T-helper 17 cell (primary cell): ENCODE measurements around the gene TEX11. TPM values are rescaled to one million over a fixed set of nuclear protein-coding genes. Genes with fewer than 3 reads are reported as not detected.
"Not testable (repeated sequence)": the region's sequence is repeated elsewhere in the genome, so short reads cannot be mapped to it uniquely, and the experiment has no call there.

Source experiments
- ATAC-seq: fragments of 150-1000 bp; cut with Tn5 transposase; 2 replicates; pipeline ENCODE4 v1.10.0; 2021; ENCODE audit warnings: mild to moderate bottlenecking, moderate library complexity
- DNase-seq, 3 donors: peaks; one replicate each; pipeline versions ENCODE4 v3.0.0 to v3.0.0-alpha.2; 2020 to 2021
- H3K9me3 ChIP-seq: one replicate; pipeline ENCODE4 v1.7.0; 2013; ENCODE audit warnings: low read length, mild to moderate bottlenecking; ENCODE audit not compliant: control insufficient read depth, poor library complexity, severe bottlenecking
- H3K27ac Mint-ChIP-seq: one replicate; pipeline ENCODE4 v1.8.0; 2022; ENCODE audit warnings: mild to moderate bottlenecking, moderate library complexity, mixed read lengths
- H3K27me3 Mint-ChIP-seq: one replicate; pipeline ENCODE4 v1.8.0; 2022; ENCODE audit warnings: mixed read lengths
- H3K36me3 Mint-ChIP-seq: one replicate; pipeline ENCODE4 v1.8.0; 2022; ENCODE audit warnings: low read depth, mixed read lengths
- H3K4me1 Mint-ChIP-seq: one replicate; pipeline ENCODE4 v1.8.0; 2022; ENCODE audit warnings: mild to moderate bottlenecking, mixed read lengths
- H3K4me3 Mint-ChIP-seq: one replicate; pipeline ENCODE4 v1.8.0; 2022; ENCODE audit warnings: mild to moderate bottlenecking, moderate library complexity, mixed read lengths
- total RNA-seq, 4 donors: library from RNA in 2 of 4; stranded (reverse) in 2 of 4; gene quantifications; one replicate each; pipeline ENCODE4 v1.2.3 and lab custom pipeline; 2022 to 2026

TEX11 gene
- total RNA-seq, 2 donors from 2014 or later: not detected

DNA sequence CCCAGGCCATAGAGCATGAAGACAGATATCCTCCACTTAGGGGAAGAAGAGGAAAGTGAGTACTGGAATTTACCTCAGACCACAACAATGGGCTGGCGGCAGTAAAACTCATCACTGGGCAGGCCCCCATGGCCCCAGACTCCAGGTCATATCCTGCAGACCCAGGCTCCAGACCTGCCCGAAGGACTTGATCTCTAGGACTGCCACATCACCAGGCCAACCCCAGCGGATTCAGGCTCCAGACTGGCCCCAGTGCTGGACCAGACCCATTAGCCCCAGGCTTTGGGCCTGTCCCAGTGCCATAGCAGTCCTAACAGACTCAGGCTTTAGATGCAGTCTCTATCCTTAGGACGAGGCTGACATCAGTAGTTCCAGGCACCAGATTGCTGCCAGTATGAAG is 273.3 kb downstream of the TEX11 start:
- no peak overlapping the region for H3K4me3 Mint-ChIP-seq
- no peaks in the 10 kb centered on the region for H3K27me3 Mint-ChIP-seq
- H3K4me1 Mint-ChIP-seq: no peaks in the 10 kb centered on the region

DNA sequence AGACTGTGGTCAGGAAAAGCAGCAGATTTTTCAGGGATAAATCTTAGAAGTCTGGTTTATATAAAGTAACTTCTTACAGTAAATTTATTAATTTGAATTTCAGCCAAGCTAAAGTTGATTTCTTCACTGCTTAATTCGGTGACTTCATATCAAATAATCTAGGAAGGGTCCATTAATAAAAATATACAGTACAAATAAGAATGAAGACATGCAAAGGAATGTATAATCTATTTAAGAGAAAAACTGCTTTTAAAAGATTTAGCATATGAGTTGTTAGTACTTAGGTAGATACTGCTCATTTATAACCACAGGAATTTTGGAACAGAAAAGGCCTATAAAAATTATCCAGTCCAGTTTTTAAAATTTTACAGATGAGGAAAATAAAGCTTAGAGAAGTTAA is 286.8 kb downstream of the TEX11 start:
- DNase-seq: no peak
- ATAC-seq: no peak
- Mint-ChIP-seq H3K4me1 (no peaks in the 10 kb centered on the region), H3K27ac (no peak overlapping the region), H3K4me3 (no peak overlapping the region), H3K27me3 (peaks cover 5% of the 10 kb centered on the region), H3K36me3 (no peaks in the 10 kb centered on the region)
- no peaks in the 10 kb centered on the region for H3K9me3 ChIP-seq

More for the DNA sequence above, 273.3 kb downstream of the TEX11 start:
- ATAC-seq (no peak), DNase-seq (no peak)
- Mint-ChIP-seq H3K36me3 (no peaks in the 10 kb centered on the region), H3K27ac (no peak overlapping the region)
- H3K9me3 ChIP-seq: no peaks in the 10 kb centered on the region

DNA sequence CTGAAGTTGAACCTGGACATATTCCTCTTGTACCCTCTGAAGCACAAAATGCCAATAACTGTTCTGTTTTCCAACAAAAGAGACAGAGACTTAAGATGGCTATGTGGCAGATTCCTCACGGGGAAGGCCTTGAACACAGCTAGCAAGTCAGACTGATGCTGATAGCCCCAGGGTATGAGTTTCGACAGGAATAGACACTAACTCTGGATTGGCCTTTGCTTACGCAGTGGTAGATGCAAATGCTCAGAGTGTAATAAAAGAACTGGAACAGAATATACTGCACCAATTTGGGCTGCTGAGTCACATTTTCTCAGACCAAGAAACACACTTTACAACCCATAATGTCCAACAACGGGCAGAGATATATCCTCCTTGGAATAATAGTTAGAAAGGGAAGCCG is 290.0 kb downstream of the TEX11 start:
- Mint-ChIP-seq H3K36me3 (no peaks in the 10 kb centered on the region), H3K4me1 (no peaks in the 10 kb centered on the region), H3K27me3 (no peaks in the 10 kb centered on the region), H3K4me3 (no peak overlapping the region), H3K27ac (no peak overlapping the region)
- ATAC-seq: no peak
- no peaks in the 10 kb centered on the region for H3K9me3 ChIP-seq
- no peak for DNase-seq

DNA sequence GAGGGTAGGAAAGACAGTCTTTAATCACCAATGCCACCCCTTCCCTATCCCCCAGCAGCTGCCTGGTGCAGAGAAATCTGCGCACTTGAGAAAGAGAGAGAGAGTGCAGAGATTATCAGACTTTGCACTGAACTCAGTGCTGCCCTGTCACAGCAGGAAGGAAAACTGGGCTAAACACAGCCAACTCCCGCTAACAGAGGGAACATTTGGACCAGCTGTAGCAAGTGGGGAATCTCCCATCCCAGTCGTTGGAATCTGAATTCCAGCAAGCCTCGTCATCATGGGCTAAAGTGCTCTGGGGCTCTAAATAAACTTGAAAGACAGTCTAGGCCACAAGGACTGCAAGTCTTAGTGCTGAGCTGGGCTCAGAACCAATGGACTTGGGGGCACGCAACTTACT is 295.2 kb downstream of the TEX11 start:
- H3K9me3 ChIP-seq: no peaks in the 10 kb centered on the region
- H3K4me3 Mint-ChIP-seq: no peak overlapping the region
- DNase-seq (no peak), ATAC-seq (no peak)
- peaks cover 5% of the 10 kb centered on the region for H3K27me3 Mint-ChIP-seq
- peaks cover 6% of the 10 kb centered on the region for H3K4me1 Mint-ChIP-seq
- H3K36me3 Mint-ChIP-seq: no peaks in the 10 kb centered on the region
- no peak overlapping the region for H3K27ac Mint-ChIP-seq

GRCh38 chrX:70605352-70605751 is 303.2 kb downstream of the TEX11 start:
- ATAC-seq (no peak), DNase-seq (no peak)
- peaks cover 11% of the 10 kb centered on the region for H3K4me1 Mint-ChIP-seq
- H3K4me3 Mint-ChIP-seq: no peak overlapping the region
- H3K36me3 Mint-ChIP-seq: no peaks in the 10 kb centered on the region
- H3K9me3 ChIP-seq: no peaks in the 10 kb centered on the region
- H3K27me3 Mint-ChIP-seq: peaks cover 5% of the 10 kb centered on the region
- H3K27ac Mint-ChIP-seq: no peak overlapping the region

- DNase-seq: no peak
- H3K4me3 Mint-ChIP-seq: no peak overlapping the region
- H3K9me3 ChIP-seq: no peaks in the 10 kb centered on the region
- H3K27me3 Mint-ChIP-seq: no peaks in the 10 kb centered on the region
- H3K27ac Mint-ChIP-seq: no peak overlapping the region
- no peak for ATAC-seq
- H3K4me1 Mint-ChIP-seq: no peaks in the 10 kb centered on the region
- H3K36me3 Mint-ChIP-seq: no peaks in the 10 kb centered on the region
Measured at GRCh38 chrX:70592091-70592490, 316.4 kb downstream of the TEX11 start.

DNA sequence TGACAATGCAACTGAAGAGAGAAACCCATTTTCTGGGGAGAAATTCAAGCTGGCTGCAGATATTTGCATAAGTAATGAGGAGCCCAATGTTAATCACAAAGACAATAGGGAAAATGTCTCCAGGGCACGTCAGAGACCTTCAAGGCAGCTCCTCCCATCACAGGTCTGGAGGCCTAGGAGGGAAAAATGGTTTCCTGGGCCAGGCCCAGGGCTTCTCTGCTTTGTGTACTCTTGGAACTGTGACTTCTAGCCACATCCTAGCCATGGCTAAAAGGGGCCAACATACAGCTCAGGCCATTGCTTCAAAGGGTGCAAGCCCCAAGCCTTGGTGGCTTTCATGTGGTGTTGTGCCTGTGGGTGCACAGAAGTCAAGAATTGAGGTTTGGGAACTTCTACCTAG is 321.4 kb downstream of the TEX11 start:
- H3K9me3 ChIP-seq, H3K27me3 Mint-ChIP-seq, H3K4me3 Mint-ChIP-seq, ATAC-seq, H3K36me3 Mint-ChIP-seq, DNase-seq, H3K27ac Mint-ChIP-seq, H3K4me1 Mint-ChIP-seq: not testable (repeated sequence)

GRCh38 chrX:70577442-70577841 is 331.1 kb downstream of the TEX11 start:
- Mint-ChIP-seq H3K27ac (no peak overlapping the region), H3K4me1 (no peaks in the 10 kb centered on the region), H3K36me3 (peaks cover 2% of the 10 kb centered on the region), H3K27me3 (no peaks in the 10 kb centered on the region), H3K4me3 (no peak overlapping the region)
- peaks cover 3% of the 10 kb centered on the region for H3K9me3 ChIP-seq
- DNase-seq (no peak), ATAC-seq (no peak)

GRCh38 chrX:70569922-70570576 is 338.5 kb downstream of the TEX11 start:
- DNase-seq, H3K4me1 Mint-ChIP-seq, H3K4me3 Mint-ChIP-seq, H3K36me3 Mint-ChIP-seq, H3K27me3 Mint-ChIP-seq, ATAC-seq, H3K27ac Mint-ChIP-seq, H3K9me3 ChIP-seq: not testable (repeated sequence)

DNA sequence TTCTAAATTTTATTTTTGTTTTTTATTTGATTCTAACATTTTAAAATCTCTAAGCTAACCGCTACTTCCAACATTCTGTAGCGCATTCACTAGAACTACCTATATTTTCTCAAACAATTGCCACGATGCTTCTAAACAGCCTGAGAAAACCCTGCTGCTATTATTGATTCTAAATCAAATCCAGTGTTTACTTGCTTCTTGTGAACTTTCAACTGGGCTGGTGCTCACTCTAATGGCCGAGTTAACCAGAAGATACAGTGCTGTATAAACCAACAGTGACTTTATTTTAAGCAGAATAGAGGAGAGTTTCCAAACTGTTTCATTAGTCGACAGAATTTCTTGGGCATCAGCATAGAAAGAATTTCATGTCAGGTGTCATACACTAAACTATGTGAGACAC is 353.6 kb downstream of the TEX11 start:
- no peaks in the 10 kb centered on the region for H3K9me3 ChIP-seq
- Mint-ChIP-seq H3K4me3 (no peak overlapping the region), H3K27me3 (no peaks in the 10 kb centered on the region), H3K4me1 (no peaks in the 10 kb centered on the region), H3K36me3 (no peaks in the 10 kb centered on the region), H3K27ac (no peak overlapping the region)
- no peak for ATAC-seq
- DNase-seq: no peak

- ATAC-seq (no peak), DNase-seq (no peak)
- H3K27ac Mint-ChIP-seq: no peak overlapping the region
- no peaks in the 10 kb centered on the region for H3K27me3 Mint-ChIP-seq
- H3K9me3 ChIP-seq: no peaks in the 10 kb centered on the region
- H3K36me3 Mint-ChIP-seq: no peaks in the 10 kb centered on the region
- no peaks in the 10 kb centered on the region for H3K4me1 Mint-ChIP-seq
- H3K4me3 Mint-ChIP-seq: no peak overlapping the region
Measured at GRCh38 chrX:70554523-70554922, 354.0 kb downstream of the TEX11 start.

GRCh38 chrX:70554081-70554480 is 354.4 kb downstream of the TEX11 start:
- Mint-ChIP-seq H3K27me3 (no peaks in the 10 kb centered on the region), H3K36me3 (no peaks in the 10 kb centered on the region), H3K27ac (no peak overlapping the region), H3K4me1 (no peaks in the 10 kb centered on the region), H3K4me3 (no peak overlapping the region)
- ATAC-seq (no peak), DNase-seq (no peak)
- no peaks in the 10 kb centered on the region for H3K9me3 ChIP-seq

GRCh38 chrX:70553516-70553915 is 355.0 kb downstream of the TEX11 start:
- H3K9me3 ChIP-seq: no peaks in the 10 kb centered on the region
- ATAC-seq (no peak), DNase-seq (no peak)
- H3K27ac Mint-ChIP-seq: no peak overlapping the region
- no peaks in the 10 kb centered on the region for H3K36me3 Mint-ChIP-seq
- H3K27me3 Mint-ChIP-seq: no peaks in the 10 kb centered on the region
- no peak overlapping the region for H3K4me3 Mint-ChIP-seq
- no peaks in the 10 kb centered on the region for H3K4me1 Mint-ChIP-seq

DNA sequence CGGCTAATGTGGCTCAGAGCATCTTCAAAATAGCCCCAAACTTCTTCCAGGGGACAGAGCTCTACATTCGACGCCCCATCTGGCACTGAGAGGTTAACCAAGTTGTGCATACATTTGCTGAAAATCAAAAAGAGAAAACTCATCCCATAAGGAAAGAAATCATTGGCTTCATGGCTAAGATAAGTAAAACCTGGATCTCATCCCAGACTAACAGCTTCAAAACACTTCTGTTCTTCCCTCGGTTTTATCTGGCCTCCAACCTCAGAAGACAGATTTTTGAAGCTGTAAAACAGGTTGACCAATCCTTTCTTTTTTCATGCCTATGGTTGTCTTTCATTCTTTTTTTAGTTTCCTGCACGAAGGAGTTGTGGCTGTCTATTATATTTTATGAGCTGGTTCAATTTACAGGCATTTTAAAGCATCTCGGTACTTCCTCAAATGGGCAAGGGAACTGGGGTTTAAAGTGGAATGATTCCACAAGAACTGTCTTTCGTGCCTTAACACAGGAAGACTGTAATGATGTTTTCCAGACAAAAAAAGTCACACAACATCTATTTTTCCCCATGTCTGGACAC is 356.3 kb downstream of the TEX11 start:
- no peaks in the 10 kb centered on the region for H3K9me3 ChIP-seq
- ATAC-seq: no peak
- Mint-ChIP-seq H3K27ac (no peak overlapping the region), H3K27me3 (no peaks in the 10 kb centered on the region), H3K36me3 (no peaks in the 10 kb centered on the region), H3K4me3 (no peak overlapping the region), H3K4me1 (no peaks in the 10 kb centered on the region)
- DNase-seq: no peak
